NT2/D1 (cell line): Measurements from ENCODE around the gene MORN1.

Experiments used
- YY1 ChIP-seq: IDR thresholded peaks from 2 replicates; pipeline ENCODE4 v1.6.1; 2011; ENCODE audit not compliant: insufficient read length, insufficient read depth
- ZNF274 ChIP-seq: IDR thresholded peaks from 2 replicates; pipeline ENCODE4 v1.6.1; 2011; ENCODE audit warnings: mild to moderate bottlenecking, low read depth, low read length

GRCh38 chr1:2307064-2307605, 84.2 kb downstream of the MORN1 start:
- TF ChIP-seq ZNF274 (no peak), YY1 (no peak)
